ENCODE data around the gene NFKBIE. TPM values are rescaled to one million over a fixed set of nuclear protein-coding genes. Genes with fewer than 3 reads are reported as not detected.

Gene NFKBIE
- total RNA-seq, 1 donor from 2014 or later, result 8.0 TPM

GRCh38 chr6:44227148-44227793 is 38.1 kb downstream of the NFKBIE start:
- no peak for DNase-seq (ENCODE audit: low spot score)

GRCh38 chr6:44226368-44227147 is 38.8 kb downstream of the NFKBIE start:
- DNase-seq (ENCODE audit: low spot score), result no peak

GRCh38 chr6:44225579-44226325 is 39.6 kb downstream of the NFKBIE start:
- DNase-seq (ENCODE audit: low spot score), result no peak

DNA sequence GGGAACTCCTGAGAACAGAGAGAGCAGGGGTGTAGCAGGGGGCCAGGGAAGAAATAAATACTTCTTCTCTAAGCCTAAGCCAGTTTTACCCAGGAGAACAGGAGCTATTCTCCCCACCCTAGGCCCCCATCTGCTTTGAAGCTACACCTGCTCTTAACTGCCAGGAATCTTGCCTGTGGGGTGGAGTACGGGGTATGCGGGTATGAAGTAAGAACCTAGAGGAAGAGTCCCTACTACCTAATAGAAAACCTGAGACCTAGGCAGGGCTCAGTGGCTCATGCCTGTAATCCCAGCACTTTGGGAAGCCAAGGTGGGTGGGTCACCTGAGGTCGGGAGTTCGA is 40.4 kb downstream of the NFKBIE start:
- DNase-seq (ENCODE audit: low spot score), result no peak

DNA sequence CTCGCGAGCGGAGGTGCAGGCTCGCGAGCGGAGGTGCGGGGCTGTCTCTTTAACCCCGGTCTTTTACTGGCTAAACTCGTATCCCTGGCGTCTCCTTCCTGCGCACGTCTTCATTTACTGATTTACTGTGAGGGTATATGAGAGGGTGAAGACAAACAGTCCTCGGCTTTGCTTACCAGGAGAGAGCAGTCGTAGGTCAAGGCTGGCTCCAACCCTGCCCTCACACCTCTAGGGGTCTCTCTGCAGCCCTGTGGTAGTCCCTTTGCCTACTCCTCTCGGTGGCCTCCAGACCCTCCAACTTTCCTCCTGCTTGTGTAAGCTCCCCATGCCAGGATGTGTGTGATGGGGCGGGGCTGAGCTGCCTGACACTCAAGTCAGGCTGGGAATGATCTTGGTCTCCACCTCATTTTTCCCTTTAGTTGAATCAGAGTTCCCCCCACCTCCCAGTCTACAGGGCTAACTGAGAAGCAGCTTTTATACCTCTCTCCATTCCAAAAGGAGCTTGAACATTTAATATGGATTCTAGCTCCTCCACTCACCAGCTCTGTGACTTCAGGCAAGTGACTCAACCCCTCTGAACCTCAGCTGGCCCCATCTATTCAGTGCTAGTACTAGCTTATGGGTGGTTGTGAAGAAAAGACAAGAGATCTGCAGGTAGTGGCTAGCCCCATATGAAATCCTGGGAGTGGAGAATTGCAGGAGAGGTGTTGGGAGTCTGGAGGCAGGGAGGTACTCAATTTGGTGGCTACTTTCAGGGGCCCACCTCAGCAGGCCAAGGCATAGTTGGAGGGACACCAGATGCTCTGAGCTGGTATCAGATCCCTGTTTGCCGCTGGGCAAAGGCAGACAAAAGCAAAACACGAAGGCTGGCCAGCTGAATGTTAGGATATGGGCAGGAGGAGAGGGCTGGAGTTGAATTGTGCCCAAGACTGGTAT is 41.1 kb downstream of the NFKBIE start:
- no peak for DNase-seq (ENCODE audit: low spot score)

- DNase-seq (ENCODE audit: low spot score), result peak; percentile 83
Observed at GRCh38 chr6:44223319-44224028, 41.9 kb downstream of the NFKBIE start, which contains the start of gene SLC29A1. SLC29A1 (plus strand) TSS chr6:44223595; CDS start chr6:44227314, 3,719 bp downstream.

DNA sequence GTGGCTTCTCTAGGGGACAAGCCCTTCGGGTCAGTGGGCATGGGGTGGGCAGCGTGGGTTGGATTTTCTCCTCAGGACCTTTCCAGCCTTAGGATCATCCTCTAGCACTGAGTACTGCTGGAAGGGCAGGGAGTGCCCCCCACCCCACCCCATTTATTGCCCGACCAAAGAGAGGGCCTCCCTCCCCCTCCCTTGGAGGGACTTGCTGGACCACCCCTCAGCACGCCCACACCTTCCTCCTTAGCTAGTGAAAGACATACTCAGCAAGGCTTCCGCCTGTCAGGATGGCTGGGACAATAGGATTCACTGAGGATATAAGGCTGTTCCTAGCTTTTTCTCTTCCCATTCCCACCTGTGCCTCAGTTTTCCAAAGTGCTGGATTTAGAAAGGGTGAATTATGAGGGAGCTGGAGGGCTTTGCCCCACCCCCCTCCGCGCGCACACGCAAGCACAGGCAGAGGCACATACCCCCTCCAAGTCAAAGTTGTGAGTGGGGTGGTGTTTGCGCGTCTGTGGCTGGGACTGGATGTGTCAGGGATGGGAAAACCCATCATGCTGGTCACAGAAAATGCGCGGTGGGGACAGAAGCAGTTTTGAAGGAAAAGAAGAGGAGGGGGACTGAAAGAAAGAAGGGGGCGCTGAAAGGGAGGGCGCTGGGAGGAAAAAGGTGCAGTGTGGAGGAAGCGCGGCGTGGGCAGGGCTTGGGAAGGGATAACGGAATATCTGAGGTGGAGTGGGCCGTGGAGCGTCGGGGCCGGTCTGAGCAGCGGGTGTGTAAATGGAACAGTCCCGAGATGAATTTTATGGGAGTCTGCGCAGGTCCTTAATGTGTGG is 42.6 kb downstream of the NFKBIE start:
- no peak for DNase-seq (ENCODE audit: low spot score)

- DNase-seq (ENCODE audit: low spot score), result no peak
Observed at GRCh38 chr6:44221961-44222335, 43.4 kb downstream of the NFKBIE start.

DNA sequence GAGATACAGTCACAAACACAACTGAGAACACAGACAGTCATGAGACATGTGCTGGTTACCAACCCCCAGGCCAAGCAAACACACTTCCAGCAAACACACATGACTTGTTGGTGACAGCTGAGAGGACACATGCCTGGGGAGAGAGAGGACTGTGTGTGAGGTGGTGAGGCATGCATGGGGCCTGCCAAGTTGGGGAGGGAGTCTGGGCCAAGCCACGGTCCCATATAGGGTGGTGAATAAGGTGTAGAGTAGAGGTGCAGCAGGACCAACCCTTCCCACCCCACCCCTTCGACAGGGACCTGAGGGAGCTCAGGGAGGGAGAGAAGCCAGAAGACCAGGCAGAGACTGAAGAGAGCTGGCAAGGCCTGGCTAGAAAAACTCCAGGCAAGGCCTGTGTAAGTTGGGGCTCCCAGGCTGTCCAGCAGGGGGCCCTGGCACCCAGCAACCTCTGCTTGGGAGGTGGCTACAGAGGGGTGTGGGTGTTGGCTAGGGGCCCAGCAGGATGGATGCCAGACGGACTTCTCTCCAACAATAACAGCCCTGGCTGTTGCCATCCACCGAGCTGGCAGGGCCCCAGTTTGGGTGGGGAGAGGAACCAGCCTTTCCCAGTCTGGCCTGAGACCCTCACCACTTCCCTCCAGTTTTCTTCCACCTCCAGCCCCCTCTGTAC is 43.9 kb downstream of the NFKBIE start:
- DNase-seq (ENCODE audit: low spot score), result peak; percentile 94

GRCh38 chr6:44220913-44221290 is 44.4 kb downstream of the NFKBIE start:
- no peak for DNase-seq (ENCODE audit: low spot score)

- DNase-seq (ENCODE audit: low spot score), result no peak
Observed at GRCh38 chr6:44219815-44220784, 45.3 kb downstream of the NFKBIE start.

DNA sequence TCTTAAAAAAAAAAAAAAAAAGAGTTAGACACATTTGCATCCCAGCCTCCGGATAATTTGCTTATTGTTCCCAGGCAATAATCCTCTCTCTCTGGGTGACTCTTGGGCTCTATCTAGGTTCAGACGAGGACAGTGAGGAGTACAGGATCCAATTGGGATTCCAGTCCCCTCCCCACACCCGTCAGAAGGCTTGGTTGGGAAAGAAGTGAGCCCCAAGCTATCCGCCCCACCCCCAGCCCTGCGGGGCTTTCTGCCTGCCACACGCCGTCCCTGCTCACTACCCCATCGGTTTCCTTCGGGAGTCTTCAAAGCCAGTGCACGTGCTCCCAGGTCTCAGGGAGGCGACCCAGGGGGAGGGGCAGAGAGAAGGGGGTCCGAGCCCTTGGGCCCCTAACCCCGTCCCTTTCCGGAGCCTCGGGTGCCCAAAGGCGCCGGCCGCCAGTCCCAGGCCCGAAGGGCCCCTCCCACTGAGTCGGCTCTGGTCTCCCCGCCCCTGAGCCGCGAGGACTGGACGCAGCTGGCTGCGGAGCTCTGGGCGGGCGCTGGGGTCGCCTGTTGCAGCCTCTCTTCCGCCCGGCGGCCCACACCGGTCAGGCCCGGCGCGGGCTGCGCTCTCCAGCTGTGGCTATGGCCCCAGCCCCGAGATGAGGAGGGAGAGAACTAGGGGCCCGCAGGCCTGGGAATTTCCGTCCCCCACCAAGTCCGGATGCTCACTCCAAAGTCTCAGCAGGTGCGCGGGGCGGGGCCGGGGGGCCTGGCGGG is 46.1 kb downstream of the NFKBIE start:
- DNase-seq (ENCODE audit: low spot score), result peak; percentile 85

- no peak for DNase-seq (ENCODE audit: low spot score)
Observed at GRCh38 chr6:44217332-44218143, 47.8 kb downstream of the NFKBIE start.

DNA sequence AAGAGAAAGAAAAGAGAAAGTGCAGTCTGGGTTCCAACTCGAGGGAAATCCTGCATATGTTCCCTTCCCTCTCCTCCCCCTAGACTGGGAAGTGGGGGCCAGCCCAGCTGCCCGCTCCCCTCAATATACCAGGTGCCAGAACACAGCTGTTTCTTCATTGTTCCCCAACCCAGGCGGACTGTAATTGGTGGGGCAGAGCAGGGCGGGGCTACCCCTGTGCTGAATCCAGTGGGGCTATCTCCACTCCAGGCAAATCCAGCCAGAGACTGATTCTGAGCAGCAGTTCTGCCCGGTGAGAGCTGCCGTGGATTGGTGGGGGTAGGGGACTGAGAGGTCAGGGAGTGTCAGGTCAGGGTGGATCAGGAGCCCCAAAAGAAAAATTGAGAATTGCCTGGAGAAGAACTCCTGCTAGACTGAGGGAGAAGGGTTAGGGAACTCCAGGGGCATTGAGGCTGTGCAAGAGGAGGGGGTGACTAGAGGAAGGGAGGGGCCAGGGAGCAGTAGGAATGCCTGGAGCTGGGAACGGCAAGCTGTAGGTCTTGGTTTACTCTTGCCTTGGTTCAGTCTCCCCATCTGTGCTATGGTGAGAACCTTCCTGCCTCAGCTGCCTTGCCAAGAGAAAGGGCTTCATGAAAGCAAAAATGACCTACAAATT is 48.5 kb downstream of the NFKBIE start, which contains the start of gene MYMX:
MYMX (plus strand) TSS at position 250 of the 655 bp plus-strand sequence. CDS start 546 bp downstream, outside the sequence.
- no peak for DNase-seq (ENCODE audit: low spot score)

GRCh38 chr6:44214307-44214706 is 51.0 kb downstream of the NFKBIE start:
- DNase-seq (ENCODE audit: low spot score), result no peak

DNA sequence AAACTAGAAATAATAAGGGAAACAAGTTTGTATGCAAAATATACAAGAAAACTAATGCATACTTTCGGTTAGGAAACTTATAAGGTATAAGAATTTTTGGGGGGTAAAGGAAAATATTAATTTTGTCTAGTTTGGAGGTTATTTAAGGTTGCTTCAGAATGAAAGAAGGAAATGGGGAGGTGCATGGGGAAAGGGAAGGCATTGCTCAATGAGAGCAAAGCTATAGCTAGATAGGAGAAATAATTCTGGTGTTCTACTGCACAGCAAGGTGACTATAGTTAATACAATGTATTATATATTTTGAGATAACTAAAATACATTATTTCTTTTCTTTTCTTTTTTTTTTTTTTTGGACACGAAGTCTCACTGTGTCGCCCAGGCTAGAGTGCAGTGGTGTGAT is 54.1 kb downstream of the NFKBIE start:
- no peak for DNase-seq (ENCODE audit: low spot score)

Data from ureter (tissue), 1 donor.